ENCODE measurements around the gene RAB5IF. TPM values are rescaled to one million over a fixed set of nuclear protein-coding genes. Genes with fewer than 3 reads are reported as not detected.

RAB5IF gene
- total and polyA plus RNA-seq, 2 of the 13 experiments (the other 11 are each of a cell fraction or from before 2014, with no cell fraction given) = 261 to 305 TPM

DNA sequence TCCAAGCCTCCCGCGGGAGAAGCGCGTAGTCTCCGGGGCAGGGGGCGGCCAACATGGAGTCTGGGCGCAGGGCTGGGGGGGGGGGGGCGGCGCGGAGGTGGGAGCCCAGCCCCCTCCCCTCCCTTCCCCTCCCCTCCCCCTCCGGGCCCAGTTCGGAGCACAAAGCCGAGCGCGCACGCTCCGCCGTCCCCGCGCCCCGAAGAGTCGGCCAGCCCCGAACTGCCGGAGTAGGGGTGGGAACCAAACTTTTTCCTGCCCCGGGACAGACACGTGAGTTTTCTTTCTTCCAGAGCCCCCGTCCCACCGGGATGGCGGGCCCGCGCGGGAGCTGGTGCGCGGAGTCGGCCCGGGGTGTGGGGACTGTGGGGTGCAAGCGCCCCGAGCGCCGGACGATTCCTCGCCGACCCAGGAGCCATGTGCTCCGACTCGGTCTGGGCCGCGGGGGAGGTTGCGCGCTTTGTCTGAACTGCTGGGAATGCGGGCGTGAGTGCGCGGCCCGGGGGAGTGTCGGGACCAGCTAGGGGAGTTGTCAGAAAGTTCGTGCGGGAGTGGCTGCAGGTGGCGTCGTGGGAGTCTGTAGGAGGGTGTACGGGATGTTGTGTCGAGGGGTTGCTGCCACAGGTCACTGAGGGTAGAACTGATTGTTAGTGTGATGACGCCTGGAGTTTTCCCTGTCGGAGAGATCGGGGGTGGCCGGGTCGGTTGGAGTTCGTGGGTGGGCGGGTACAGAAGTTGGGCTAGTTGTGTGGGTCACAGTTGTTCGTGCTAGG, 31.0 kb upstream of the RAB5IF start (continued):
- TF ChIP-seq TCF12 (IDR thresholded peaks at IDR 0.05) = no peak
- TF ChIP-seq TCF12 (CRISPR knock-in tag; IDR thresholded peaks at IDR 0.05) = peak; percentile 89; the same call in 1 of the 2 replicates
- no peak for TF ChIP-seq ZKSCAN5 (CRISPR knock-in tag; IDR thresholded peaks at IDR 0.05)
- no peak for TF ChIP-seq ZNF790 (CRISPR knock-in tag; IDR thresholded peaks at IDR 0.05; ENCODE audit: borderline replicate concordance)
- TF ChIP-seq, protein P1, sequence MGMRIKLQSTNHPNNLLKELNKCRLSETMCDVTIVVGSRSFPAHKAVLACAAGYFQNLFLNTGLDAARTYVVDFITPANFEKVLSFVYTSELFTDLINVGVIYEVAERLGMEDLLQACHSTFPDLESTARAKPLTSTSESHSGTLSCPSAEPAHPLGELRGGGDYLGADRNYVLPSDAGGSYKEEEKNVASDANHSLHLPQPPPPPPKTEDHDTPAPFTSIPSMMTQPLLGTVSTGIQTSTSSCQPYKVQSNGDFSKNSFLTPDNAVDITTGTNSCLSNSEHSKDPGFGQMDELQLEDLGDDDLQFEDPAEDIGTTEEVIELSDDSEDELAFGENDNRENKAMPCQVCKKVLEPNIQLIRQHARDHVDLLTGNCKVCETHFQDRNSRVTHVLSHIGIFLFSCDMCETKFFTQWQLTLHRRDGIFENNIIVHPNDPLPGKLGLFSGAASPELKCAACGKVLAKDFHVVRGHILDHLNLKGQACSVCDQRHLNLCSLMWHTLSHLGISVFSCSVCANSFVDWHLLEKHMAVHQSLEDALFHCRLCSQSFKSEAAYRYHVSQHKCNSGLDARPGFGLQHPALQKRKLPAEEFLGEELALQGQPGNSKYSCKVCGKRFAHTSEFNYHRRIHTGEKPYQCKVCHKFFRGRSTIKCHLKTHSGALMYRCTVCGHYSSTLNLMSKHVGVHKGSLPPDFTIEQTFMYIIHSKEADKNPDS (CRISPR knock-in tag; IDR thresholded peaks at IDR 0.05) = no peak; the same call in 1 of the 2 replicates
- TF ChIP-seq ZMYM3 (CRISPR knock-in tag; IDR thresholded peaks at IDR 0.05) = no peak
- TF ChIP-seq, protein P2, sequence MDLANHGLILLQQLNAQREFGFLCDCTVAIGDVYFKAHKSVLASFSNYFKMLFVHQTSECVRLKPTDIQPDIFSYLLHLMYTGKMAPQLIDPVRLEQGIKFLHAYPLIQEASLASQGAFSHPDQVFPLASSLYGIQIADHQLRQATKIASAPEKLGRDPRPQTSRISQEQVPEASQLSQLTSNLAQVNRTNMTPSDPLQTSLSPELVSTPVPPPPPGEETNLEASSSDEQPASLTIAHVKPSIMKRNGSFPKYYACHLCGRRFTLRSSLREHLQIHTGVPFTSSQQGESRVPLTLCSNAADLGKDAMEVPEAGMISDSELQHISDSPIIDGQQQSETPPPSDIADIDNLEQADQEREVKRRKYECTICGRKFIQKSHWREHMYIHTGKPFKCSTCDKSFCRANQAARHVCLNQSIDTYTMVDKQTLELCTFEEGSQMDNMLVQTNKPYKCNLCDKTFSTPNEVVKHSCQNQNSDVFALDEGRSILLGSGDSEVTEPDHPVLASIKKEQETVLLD (CRISPR knock-in tag; IDR thresholded peaks at IDR 0.05; ENCODE audit: low read depth) = peak; percentile 65
- no peak for TF ChIP-seq ZNF10 (CRISPR knock-in tag; IDR thresholded peaks at IDR 0.05; ENCODE audit: borderline replicate concordance, low read depth)
- TF ChIP-seq CHCHD3 (CRISPR knock-in tag; IDR thresholded peaks at IDR 0.05) = peak; percentile 93
- TF ChIP-seq, protein P3, sequence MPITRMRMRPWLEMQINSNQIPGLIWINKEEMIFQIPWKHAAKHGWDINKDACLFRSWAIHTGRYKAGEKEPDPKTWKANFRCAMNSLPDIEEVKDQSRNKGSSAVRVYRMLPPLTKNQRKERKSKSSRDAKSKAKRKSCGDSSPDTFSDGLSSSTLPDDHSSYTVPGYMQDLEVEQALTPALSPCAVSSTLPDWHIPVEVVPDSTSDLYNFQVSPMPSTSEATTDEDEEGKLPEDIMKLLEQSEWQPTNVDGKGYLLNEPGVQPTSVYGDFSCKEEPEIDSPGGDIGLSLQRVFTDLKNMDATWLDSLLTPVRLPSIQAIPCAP (CRISPR knock-in tag; IDR thresholded peaks at IDR 0.05; ENCODE audit: low read depth) = peak; percentile 38; the same call in 1 of the 2 replicates
- no peak for TF ChIP-seq RBM39 (IDR thresholded peaks at IDR 0.05; ENCODE audit: low read depth, low read length, poor library complexity, severe bottlenecking)
- no peak for TF ChIP-seq SCMH1 (CRISPR knock-in tag; IDR thresholded peaks at IDR 0.05; ENCODE audit: borderline replicate concordance)
- TF ChIP-seq, protein P4, sequence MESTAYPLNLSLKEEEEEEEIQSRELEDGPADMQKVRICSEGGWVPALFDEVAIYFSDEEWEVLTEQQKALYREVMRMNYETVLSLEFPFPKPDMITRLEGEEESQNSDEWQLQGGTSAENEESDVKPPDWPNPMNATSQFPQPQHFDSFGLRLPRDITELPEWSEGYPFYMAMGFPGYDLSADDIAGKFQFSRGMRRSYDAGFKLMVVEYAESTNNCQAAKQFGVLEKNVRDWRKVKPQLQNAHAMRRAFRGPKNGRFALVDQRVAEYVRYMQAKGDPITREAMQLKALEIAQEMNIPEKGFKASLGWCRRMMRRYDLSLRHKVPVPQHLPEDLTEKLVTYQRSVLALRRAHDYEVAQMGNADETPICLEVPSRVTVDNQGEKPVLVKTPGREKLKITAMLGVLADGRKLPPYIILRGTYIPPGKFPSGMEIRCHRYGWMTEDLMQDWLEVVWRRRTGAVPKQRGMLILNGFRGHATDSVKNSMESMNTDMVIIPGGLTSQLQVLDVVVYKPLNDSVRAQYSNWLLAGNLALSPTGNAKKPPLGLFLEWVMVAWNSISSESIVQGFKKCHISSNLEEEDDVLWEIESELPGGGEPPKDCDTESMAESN (CRISPR knock-in tag; conservative IDR thresholded peaks at IDR 0.05) = peak; percentile 93
- TF ChIP-seq RFXANK (CRISPR knock-in tag; IDR thresholded peaks at IDR 0.05) = no peak; the same call in 1 of the 2 replicates
- TF ChIP-seq JDP2 (CRISPR knock-in tag; IDR thresholded peaks at IDR 0.05; ENCODE audit: borderline replicate concordance) = peak; percentile 21; the same call in 1 of the 2 replicates
- TF ChIP-seq MYNN (CRISPR knock-in tag; IDR thresholded peaks at IDR 0.05; ENCODE audit: low read depth) = no peak; the same call in none of the 2 replicates
- TF ChIP-seq, protein P5, sequence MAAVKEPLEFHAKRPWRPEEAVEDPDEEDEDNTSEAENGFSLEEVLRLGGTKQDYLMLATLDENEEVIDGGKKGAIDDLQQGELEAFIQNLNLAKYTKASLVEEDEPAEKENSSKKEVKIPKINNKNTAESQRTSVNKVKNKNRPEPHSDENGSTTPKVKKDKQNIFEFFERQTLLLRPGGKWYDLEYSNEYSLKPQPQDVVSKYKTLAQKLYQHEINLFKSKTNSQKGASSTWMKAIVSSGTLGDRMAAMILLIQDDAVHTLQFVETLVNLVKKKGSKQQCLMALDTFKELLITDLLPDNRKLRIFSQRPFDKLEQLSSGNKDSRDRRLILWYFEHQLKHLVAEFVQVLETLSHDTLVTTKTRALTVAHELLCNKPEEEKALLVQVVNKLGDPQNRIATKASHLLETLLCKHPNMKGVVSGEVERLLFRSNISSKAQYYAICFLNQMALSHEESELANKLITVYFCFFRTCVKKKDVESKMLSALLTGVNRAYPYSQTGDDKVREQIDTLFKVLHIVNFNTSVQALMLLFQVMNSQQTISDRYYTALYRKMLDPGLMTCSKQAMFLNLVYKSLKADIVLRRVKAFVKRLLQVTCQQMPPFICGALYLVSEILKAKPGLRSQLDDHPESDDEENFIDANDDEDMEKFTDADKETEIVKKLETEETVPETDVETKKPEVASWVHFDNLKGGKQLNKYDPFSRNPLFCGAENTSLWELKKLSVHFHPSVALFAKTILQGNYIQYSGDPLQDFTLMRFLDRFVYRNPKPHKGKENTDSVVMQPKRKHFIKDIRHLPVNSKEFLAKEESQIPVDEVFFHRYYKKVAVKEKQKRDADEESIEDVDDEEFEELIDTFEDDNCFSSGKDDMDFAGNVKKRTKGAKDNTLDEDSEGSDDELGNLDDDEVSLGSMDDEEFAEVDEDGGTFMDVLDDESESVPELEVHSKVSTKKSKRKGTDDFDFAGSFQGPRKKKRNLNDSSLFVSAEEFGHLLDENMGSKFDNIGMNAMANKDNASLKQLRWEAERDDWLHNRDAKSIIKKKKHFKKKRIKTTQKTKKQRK (IDR thresholded peaks at IDR 0.05; ENCODE audit: low read length) = no peak
- TF ChIP-seq MAFG (CRISPR knock-in tag; IDR thresholded peaks at IDR 0.05) = peak; percentile 63; the same call in 1 of the 2 replicates
- peak; percentile 87; the same call in 1 of the 2 replicates for TF ChIP-seq ZNF547 (CRISPR knock-in tag; IDR thresholded peaks at IDR 0.05)

All from HepG2 (cell line).